ENCODE data around the gene RIMS1. TPM values are rescaled to one million over a fixed set of nuclear protein-coding genes. Genes with fewer than 3 reads are reported as not detected.
"Not testable (repeated sequence)": the region's sequence is repeated elsewhere in the genome, so short reads cannot be mapped to it uniquely, and the experiment has no call there.

The RIMS1 gene
- polyA plus RNA-seq, 6 donors from 2014 or later: not detected

DNA sequence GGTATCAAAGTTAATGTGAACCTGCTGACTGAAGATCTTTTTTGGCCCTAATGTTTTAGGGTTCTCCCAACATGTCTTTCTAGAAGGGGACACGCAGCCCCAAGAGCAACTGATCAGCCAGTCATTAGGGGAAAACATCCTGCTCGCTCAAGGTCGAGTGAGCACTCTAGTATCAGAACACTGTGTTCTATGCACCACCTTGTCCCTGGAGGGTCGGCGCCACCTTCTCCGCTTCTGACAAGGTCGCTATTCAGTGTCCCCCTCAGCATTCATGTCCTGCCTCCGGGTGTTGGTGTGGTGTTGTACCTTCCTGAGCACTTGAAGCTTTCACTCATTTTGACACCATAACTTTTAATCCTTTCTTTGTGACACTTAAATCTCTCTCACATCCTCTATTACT is 404.3 kb downstream of the RIMS1 start:
- no peak overlapping the region for H3K27ac Mint-ChIP-seq
- DNase-seq (no peak), ATAC-seq (ENCODE audit: low read depth in 2 of 2) (no peak)
- H3K36me3 Mint-ChIP-seq: no peaks in the 10 kb centered on the region
- no peak overlapping the region for H3K4me3 Mint-ChIP-seq
- H3K27me3 Mint-ChIP-seq: peaks cover 0 to 10% (median 6%) of the 10 kb centered on the region in 3 donors
- H3K9me3 Mint-ChIP-seq: no peaks in the 10 kb centered on the region
- H3K4me1 Mint-ChIP-seq: no peaks in the 10 kb centered on the region

DNA sequence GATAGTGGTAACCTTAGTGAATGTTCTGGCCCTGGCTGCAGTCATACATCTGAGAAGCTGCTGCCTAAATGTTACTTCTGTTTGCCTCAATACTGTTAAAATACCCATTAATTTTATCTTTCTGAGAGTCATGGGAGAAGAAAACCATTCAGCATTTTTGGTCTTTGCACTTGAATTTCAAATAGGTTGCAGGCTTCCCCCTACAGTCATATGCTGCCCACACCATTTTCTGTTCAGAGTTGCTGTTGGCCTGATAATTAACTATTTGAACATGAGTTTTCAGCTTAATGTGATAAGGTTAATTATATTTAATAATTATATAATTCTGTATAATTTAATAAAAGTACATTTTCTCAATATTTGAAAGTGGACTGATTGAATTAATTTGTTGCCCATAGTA is 410.0 kb downstream of the RIMS1 start:
- Mint-ChIP-seq H3K27ac (no peak overlapping the region), H3K9me3 (no peaks in the 10 kb centered on the region), H3K4me1 (no peaks in the 10 kb centered on the region), H3K4me3 (no peak overlapping the region), H3K36me3 (no peaks in the 10 kb centered on the region), H3K27me3 (peaks cover 4 to 13% (median 6%) of the 10 kb centered on the region in 3 donors)
- DNase-seq: no peak
- no peak for ATAC-seq (ENCODE audit: low read depth in 2 of 2)

DNA sequence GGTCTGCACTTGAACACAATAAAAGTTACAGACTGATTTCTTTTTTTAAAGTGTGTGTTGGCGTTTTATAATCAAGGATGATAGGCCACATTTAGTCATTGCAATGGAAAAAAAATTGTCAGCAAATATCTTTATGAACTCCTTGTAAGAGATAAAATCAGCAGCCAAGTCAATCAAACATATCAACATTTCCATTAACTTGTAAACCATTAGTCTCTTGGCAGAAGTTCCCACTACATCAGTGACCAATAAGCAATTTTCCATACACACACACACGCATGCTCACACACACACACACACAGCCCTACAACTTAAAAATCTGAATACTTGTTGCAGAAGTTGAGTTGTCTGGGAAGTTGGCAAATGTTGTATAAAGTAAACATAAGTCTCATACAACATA is 419.6 kb downstream of the RIMS1 start:
- Mint-ChIP-seq H3K36me3 (no peaks in the 10 kb centered on the region), H3K4me3 (no peak overlapping the region), H3K27me3 (peaks cover 0 to 12% (median 0%) of the 10 kb centered on the region in 3 donors), H3K4me1 (no peaks in the 10 kb centered on the region), H3K9me3 (no peaks in the 10 kb centered on the region), H3K27ac (no peak overlapping the region)
- ATAC-seq (ENCODE audit: low read depth in 2 of 2): no peak
- DNase-seq: no peak

- no peak for DNase-seq
- no peak overlapping the region for H3K4me3 Mint-ChIP-seq
- ATAC-seq (ENCODE audit: low read depth in 2 of 2): no peak
- peaks cover 3 to 19% (median 19%) of the 10 kb centered on the region in 3 donors for H3K27me3 Mint-ChIP-seq
- H3K4me1 Mint-ChIP-seq: no peaks in the 10 kb centered on the region
- no peaks in the 10 kb centered on the region for H3K36me3 Mint-ChIP-seq
- H3K9me3 Mint-ChIP-seq: no peaks in the 10 kb centered on the region
- H3K27ac Mint-ChIP-seq: no peak overlapping the region
Observed at GRCh38 chr6:72316675-72317380, 430.5 kb downstream of the RIMS1 start.

DNA sequence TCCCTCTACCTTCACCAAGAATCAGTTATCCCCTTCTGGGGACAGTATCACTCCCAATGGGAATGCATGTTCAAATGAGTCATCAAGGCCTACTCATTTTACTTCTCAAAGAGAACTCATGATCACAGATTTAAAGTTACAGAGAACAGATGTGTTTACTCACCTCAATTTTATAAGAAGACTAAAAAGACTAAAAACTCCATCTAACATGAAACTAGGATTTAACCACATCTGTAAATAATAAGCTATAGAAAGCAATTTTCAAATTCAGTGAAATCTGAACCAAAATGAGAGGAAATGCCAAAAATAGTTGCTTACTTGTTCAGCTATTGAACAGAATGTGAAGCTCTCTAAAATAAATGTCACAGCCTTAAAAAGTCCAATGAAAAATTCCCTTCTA is 435.4 kb downstream of the RIMS1 start:
- no peak for ATAC-seq (ENCODE audit: low read depth in 2 of 2)

DNA sequence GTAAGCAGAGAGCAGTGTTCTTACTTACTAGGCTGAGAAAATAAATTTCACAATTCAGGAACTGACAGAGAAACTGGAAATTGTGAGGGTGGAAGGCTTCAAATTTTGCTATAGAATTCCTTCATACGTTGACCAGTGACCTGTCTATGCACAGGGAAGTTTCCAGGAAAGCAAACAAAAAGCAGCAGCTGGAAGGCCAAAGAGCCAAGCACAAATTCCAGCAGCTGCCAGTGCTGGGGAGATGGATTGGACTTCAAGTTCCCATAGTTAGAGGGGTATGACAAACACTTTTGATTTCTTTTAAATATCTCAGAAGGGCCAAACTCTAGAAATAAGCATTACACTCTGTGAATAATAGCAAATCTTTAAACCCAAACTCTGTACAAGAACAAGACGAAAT is 436.4 kb downstream of the RIMS1 start:
- Mint-ChIP-seq H3K27me3 (peaks cover 4 to 20% (median 16%) of the 10 kb centered on the region in 3 donors), H3K4me1 (no peaks in the 10 kb centered on the region), H3K9me3 (no peaks in the 10 kb centered on the region), H3K36me3 (no peaks in the 10 kb centered on the region), H3K27ac (no peak overlapping the region), H3K4me3 (no peak overlapping the region)
- DNase-seq: no peak
- no peak for ATAC-seq (ENCODE audit: low read depth in 2 of 2)

More for the DNA sequence above, 435.4 kb downstream of the RIMS1 start:
- no peaks in the 10 kb centered on the region for H3K9me3 Mint-ChIP-seq
- H3K4me1 Mint-ChIP-seq: no peaks in the 10 kb centered on the region
- H3K27ac Mint-ChIP-seq: no peak overlapping the region
- no peaks in the 10 kb centered on the region for H3K36me3 Mint-ChIP-seq
- no peak overlapping the region for H3K4me3 Mint-ChIP-seq
- no peak for DNase-seq
- H3K27me3 Mint-ChIP-seq: peaks cover 3 to 20% (median 14%) of the 10 kb centered on the region in 3 donors

DNA sequence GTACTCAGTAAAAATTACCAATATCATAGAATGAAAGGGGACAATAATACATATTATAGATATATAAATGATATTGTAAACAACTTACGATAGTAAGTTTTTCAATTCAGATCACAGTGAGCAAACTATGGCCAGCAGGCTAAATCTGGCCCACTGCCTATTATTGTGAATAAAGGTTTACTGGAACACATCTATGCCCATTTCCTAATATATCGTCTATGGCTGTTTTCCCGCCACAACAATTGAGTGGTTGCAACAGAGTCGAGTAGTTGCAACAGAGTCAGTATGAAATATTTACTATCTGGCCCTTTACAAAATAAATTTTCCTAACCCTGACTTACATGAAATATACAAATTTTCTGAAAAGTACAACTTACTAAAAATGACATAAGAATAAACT is 438.2 kb downstream of the RIMS1 start:
- no peak for ATAC-seq (ENCODE audit: low read depth in 2 of 2)
- Mint-ChIP-seq H3K27me3 (peaks cover 5 to 27% (median 19%) of the 10 kb centered on the region in 3 donors), H3K36me3 (no peaks in the 10 kb centered on the region), H3K27ac (no peak overlapping the region), H3K9me3 (no peaks in the 10 kb centered on the region), H3K4me3 (no peak overlapping the region), H3K4me1 (no peaks in the 10 kb centered on the region)
- no peak for DNase-seq

DNA sequence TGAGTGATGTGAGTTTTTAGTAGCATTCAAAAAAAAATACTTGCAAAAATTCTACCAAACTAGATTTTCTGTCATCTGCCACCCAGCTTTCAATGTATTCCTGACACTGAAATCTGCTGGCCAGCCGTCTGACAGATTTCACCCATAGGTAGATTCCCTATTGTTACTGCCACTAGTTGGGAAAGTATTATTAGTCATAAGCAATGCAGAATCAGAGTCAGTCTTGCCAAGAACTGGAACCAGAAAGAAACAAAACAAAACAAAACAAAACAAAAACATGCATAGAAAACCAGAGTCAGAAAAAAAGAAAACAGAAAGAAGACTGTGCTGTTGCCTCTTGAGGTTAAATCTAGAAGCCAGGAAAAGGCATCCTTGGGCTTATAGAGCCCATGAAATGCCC is 442.4 kb downstream of the RIMS1 start:
- Mint-ChIP-seq H3K9me3 (no peaks in the 10 kb centered on the region), H3K4me3 (no peak overlapping the region), H3K36me3 (no peaks in the 10 kb centered on the region), H3K4me1 (no peaks in the 10 kb centered on the region), H3K27me3 (peaks cover 14 to 31% (median 15%) of the 10 kb centered on the region in 3 donors), H3K27ac (no peak overlapping the region)
- DNase-seq (no peak), ATAC-seq (ENCODE audit: low read depth in 2 of 2) (no peak)

DNA sequence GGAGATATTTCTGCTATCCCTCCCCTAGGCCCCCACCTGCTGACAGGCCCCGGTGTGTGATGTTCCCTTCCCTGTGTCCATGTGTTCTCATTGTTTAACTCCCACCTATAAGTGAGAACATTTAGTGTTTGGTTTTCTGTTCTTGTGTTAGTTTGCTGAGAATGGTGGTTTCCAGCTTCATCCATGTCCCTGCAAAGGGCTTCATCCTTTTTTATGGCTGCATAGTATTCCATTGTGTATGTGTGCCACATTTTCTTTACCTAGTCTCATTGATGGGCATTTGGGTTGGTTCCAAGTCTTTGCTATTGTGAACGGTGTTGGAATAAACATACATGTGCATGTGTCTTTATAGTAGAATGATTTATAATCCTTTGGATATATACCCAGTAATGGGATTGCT is 448.9 kb downstream of the RIMS1 start:
- peaks cover 0 to 12% (median 6%) of the 10 kb centered on the region in 7 donors for H3K9me3 Mint-ChIP-seq
- H3K4me3 Mint-ChIP-seq; DNase-seq; H3K27ac Mint-ChIP-seq; H3K4me1 Mint-ChIP-seq; H3K27me3 Mint-ChIP-seq; ATAC-seq (ENCODE audit: low read depth in 2 of 2); H3K36me3 Mint-ChIP-seq: not testable (repeated sequence)

- H3K27me3 Mint-ChIP-seq: peaks cover 13 to 18% (median 14%) of the 10 kb centered on the region in 3 donors
- H3K4me3 Mint-ChIP-seq: no peak overlapping the region
- H3K36me3 Mint-ChIP-seq: no peaks in the 10 kb centered on the region
- no peaks in the 10 kb centered on the region for H3K9me3 Mint-ChIP-seq
- DNase-seq (no peak), ATAC-seq (ENCODE audit: low read depth in 2 of 2) (no peak)
- H3K27ac Mint-ChIP-seq: no peak overlapping the region
- no peaks in the 10 kb centered on the region for H3K4me1 Mint-ChIP-seq
Observed at GRCh38 chr6:72348926-72349325, 462.6 kb downstream of the RIMS1 start.

DNA sequence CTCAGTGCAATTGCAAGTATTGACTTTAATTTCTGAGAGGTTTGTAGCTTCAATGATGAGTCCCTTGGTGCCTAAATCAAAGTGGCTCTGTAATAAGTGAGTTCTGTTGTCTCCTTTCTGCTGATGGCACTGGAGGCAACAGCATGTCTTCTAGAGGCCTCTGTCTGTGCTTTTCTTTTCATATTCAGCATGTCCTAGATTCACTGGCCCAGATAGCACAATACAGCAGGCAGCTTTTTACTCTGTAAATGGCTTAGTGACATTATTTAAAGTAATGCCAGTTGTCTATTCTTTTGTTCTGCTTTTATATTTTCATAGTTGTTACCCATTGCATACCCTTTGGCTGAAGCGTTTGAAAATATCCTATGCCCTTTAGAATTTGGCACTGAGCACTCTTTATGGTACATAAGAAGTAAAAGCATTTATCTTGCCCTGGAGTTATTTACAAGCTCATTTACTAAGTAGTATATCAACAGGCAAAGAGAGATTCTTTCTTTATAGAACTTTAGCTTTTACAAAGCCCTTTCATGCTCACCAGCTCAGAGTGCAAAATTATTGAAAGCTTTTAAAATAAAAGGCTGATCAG is 464.0 kb downstream of the RIMS1 start:
- no peaks in the 10 kb centered on the region for H3K9me3 Mint-ChIP-seq
- H3K4me1 Mint-ChIP-seq: no peaks in the 10 kb centered on the region
- no peak overlapping the region for H3K4me3 Mint-ChIP-seq
- no peak for DNase-seq
- no peak for ATAC-seq (ENCODE audit: low read depth in 2 of 2)
- no peaks in the 10 kb centered on the region for H3K36me3 Mint-ChIP-seq
- peaks cover 13 to 18% (median 15%) of the 10 kb centered on the region in 3 donors for H3K27me3 Mint-ChIP-seq
- H3K27ac Mint-ChIP-seq: no peak overlapping the region

DNA sequence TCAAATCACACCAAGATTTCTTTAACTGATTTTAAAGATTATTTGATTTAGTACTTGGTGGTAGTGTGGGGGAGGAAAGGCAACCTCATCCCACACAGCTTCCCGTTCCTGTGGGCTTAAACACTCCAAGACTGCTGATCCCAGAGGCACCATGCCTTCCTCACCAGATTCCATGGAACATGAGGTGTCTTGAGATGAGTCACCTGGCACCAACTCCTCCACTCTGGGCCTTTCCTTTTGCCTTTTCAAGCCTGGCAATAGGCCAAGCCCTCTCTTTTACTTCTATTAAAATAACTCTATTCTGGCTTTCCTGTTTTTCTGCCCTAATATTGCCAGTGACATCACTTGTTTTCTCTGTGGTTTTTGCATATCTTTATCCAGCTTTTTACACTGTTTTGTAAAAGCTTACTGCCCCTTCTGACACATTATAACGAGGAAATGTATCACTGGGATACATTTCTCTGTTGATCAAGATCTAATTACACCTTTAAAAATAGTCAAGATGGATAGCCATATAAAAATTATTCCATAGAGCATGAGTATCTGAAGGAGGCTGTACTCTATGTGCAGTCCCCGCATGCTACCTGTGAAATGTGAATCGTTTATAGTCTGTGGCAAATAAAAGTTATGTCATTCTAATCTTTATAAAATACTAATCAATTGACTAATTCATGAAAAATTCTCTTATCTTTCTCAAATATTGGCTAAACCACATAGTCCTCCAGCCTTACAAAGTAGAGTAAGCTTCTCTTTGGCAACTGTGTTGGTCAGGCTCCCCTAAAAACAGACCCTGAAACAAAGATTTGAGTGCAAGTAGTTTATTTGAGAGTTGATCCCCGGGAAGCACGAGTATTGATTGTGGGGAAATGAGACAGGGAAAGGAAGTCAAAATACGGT is 477.7 kb downstream of the RIMS1 start:
- no peaks in the 10 kb centered on the region for H3K36me3 Mint-ChIP-seq
- H3K4me3 Mint-ChIP-seq: no peak overlapping the region

GRCh38 chr6:72365773-72366172 is 479.4 kb downstream of the RIMS1 start:
- Mint-ChIP-seq H3K4me1 (peaks cover 2 to 8% (median 6%) of the 10 kb centered on the region in 3 donors), H3K4me3 (no peak overlapping the region), H3K36me3 (no peaks in the 10 kb centered on the region), H3K27me3 (peaks cover 17 to 36% (median 22%) of the 10 kb centered on the region in 3 donors), H3K27ac (no peak overlapping the region), H3K9me3 (peaks cover 0 to 2% (median 0%) of the 10 kb centered on the region in 7 donors)
- DNase-seq (no peak), ATAC-seq (ENCODE audit: low read depth in 2 of 2) (no peak)

More for the DNA sequence above, 477.7 kb downstream of the RIMS1 start:
- ATAC-seq (ENCODE audit: low read depth in 2 of 2) (no peak), DNase-seq (no peak)
- H3K27ac Mint-ChIP-seq: no peak overlapping the region
- H3K4me1 Mint-ChIP-seq: peaks cover 0 to 3% (median 0%) of the 10 kb centered on the region in 3 donors
- peaks cover 0 to 2% (median 0%) of the 10 kb centered on the region in 7 donors for H3K9me3 Mint-ChIP-seq
- peaks cover 17 to 36% (median 21%) of the 10 kb centered on the region in 3 donors for H3K27me3 Mint-ChIP-seq

All from naive B cell (primary cell).